ENCODE measurements around the gene BMP8A.

DNA sequence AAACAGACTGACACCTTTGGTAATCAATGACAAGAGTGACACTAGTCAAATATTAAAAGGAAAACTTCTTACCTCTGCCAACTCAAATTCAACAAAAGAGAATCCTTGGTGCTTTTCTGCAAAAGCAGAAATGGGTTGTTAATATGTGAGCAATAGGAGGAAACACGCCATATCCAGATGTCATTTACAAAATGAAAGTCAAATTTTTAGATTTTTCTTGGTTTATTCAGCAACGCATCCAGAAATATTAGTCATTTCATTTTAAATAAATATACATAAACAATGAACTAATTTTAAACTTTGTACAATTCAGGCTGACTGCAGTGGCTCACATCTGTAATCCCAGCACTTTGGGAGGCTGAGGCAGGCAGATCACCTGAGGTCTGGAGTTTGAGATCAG is 62.8 kb downstream of the BMP8A start:
- TF ChIP-seq CTCF (IDR thresholded peaks at IDR 0.05; ENCODE audit: poor library complexity, severe bottlenecking): no peak
- no peak for TF ChIP-seq EZH2 (IDR thresholded peaks at IDR 0.05; ENCODE audit: borderline replicate concordance, insufficient read depth, low read length, poor library complexity, severe bottlenecking)
- no peak for TF ChIP-seq EP300 (conservative IDR thresholded peaks at IDR 0.05; ENCODE audit: poor library complexity, severe bottlenecking)
- TF ChIP-seq POLR2AphosphoS5 (IDR thresholded peaks at IDR 0.05): no peak
- TF ChIP-seq RAD21 (conservative IDR thresholded peaks at IDR 0.05): no peak
- no peak for TF ChIP-seq SMC3 (conservative IDR thresholded peaks at IDR 0.05; ENCODE audit: poor library complexity)

Measured in neural cell (in vitro differentiated cells).